ENCODE measurements around the gene GALNT12.

GALNT12 gene

DNA sequence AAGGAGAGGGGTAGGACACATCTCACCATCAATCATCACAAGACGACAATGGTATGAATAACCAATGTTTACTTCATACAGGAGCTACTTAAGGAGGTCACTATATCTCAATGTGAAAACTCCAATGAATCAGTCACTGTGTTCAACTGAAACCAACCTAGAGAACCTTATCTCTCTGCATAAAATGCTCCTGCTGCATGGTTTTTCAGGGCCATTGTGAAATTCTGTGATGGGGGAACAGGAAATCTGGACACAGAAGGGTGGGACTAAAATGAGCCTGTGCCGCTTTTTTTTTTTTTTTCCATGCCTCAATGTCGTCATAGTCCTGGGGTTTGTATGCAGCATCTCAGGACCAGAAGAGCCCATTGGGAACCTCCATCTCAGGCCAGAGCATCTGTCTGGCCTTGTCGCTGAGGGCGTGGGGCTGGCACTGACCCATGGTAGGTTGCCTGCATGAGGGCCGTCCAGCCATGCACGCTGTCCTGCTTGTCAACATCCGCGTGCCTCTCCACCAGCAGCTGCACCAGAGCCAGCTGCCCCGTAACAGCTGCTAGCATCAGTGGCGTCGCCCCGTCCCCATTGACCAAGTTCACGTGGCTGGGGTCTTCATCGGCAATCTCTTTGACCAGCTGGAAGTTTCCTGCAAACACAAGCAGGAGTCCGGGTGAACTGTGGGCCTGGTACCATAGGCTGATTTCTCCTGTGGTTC, 23.8 kb upstream of the GALNT12 start:
- DNase-seq = no peak

DNA sequence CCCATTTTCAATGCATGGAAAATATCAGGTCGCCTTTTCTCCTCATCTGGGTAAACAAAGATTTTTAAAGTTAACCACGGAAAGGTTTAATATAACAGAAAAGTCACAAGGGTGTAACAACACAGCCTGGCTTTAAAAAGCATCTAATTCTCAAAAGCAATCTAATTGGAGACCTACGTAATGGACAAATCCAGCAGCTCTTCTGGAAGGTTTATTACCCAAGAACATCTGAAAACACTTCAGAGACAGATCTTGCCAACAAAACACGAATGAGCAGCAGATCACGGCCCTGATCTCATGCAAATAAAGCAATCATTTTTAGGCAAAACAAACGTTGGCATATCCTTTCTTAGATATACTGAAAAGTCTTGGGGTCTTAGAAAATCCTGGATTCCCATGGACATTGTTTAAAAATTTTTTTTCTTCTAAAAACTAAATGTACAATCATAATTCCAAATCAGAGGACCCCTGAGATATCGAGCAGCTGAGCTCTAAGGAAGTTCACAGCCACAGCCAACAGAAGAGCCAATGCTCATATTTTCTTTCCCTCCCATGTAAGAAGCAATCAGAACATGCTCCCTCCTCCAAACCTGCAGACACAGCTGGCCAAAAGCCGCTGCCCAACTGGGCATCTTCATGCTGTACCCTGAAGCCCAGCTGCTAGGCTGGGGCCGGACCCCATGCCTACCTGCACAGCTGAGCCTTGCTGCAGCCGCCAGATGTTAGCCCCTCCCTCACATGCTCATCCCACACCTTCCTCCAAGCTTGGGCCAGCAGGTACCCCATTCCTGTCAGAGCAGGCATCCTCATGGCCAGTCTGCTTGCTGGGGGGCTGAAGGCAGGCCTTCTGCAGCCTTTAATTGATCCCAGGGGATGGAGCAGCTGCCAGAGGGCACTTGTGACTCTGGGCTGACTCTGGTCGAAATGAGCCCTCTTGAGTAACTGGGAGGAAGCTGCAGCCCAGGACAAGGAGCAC, 22.4 kb upstream of the GALNT12 start:
- DNase-seq = no peak

DNA sequence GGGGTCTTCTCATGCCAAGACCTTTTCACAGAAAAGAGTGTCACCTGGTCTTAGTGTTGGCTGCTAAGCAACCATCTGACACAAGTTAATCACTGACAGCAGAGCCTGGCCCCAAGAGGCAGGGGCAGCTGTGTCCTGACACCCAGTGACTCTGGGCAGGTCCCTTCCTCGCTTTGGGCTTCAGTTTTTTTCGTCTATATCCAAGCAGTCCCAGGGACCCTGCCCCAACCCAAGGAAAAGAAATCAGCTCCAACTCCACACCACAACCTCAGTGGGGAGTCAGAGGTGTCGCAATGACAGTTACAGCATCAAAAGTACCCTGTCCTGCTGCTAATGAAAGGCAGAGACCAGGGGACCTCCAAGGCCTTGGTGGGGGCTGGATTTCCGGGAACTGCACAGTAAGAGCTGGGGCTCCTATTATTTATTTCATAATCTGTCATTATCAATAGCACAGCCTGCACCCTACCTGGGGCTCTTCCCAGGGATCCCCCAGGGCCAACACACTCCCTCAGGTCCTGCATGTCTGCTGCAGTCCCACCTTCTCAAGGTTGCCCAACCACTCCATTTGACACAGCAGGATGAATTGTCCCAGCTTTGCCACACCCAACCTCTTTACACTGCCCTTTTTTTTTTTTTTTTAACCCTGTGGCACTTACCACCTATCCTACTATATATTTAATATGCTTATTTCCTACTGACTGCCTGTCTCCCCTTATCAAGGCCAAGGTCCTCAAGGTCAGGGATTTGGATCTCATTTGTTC, 20.5 kb upstream of the GALNT12 start:
- DNase-seq = no peak

GRCh38 chr9:98787766-98788335, 19.6 kb upstream of the GALNT12 start:
- no peak for DNase-seq

- no peak for DNase-seq
Measured at GRCh38 chr9:98789483-98790133, 17.9 kb upstream of the GALNT12 start.

DNA sequence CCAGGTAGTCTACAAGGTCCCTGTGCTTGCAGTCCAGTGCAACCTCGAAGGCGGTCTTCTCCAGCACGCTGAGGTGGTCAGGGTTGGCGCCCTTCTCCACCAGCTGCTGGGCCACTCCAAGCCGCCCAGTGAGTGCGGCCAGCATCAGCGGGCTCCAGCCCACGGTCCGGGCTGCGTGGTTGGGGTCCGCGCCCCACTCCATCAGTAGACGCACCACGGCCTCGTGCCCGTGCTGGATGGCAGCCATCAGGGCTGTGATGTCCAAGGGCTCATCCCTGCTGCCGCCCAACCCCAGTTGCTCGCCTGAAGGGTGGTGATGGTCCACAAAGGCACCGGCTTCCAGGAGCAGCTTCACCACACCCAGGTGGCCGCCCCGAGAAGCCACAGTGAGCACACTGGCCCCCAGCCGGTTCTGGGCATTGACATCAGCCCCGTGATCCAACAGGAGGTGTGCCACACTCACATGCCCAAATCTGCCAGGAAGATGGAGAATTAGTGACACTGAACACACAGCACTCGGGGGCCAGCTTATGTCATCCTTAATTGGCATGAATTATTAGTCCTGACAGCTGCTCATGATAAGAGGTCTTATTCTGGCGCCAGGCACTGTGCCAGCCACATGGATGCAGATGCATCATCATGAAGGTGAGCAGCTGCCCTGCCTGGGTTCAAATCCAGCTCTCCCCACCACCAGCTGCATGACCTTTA, 17.2 kb upstream of the GALNT12 start:
- no peak for DNase-seq

DNA sequence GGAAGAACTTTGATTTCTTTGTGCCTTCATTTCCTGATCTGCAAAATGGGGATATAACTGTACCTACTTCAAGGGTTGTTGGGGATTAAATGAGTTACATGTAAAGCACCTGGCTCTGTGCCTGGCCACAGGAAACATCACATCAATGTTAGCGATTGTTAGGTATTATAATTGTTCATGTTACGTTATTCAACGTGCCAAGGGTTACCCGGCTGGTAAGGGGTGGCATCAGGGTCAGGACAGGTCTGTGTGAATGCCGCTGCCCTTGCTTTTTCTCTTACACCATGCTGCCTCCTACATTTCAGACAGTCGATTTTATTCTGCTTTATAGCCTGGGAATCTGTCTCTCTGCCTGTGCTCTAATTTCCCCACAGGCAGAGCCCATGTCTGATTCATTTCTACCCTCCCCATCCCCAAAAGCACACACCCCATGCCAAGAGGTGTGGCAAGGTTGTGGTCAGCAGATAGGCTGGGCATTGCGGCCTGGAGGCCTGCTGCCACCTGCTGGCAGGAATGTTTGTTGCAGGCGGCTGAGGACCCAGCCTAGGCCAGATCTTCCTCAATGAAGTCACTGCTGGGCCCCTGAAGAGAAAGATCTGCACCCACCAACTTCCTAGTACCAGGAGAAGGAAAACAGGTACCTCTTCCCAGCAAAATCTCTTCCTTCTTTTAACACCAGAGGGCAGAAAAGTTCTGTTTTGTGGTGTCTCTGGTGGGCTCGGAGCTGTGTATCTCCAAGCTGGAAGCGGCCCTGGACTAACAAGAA, 16.4 kb upstream of the GALNT12 start:
- DNase-seq = peak; percentile 62

DNA sequence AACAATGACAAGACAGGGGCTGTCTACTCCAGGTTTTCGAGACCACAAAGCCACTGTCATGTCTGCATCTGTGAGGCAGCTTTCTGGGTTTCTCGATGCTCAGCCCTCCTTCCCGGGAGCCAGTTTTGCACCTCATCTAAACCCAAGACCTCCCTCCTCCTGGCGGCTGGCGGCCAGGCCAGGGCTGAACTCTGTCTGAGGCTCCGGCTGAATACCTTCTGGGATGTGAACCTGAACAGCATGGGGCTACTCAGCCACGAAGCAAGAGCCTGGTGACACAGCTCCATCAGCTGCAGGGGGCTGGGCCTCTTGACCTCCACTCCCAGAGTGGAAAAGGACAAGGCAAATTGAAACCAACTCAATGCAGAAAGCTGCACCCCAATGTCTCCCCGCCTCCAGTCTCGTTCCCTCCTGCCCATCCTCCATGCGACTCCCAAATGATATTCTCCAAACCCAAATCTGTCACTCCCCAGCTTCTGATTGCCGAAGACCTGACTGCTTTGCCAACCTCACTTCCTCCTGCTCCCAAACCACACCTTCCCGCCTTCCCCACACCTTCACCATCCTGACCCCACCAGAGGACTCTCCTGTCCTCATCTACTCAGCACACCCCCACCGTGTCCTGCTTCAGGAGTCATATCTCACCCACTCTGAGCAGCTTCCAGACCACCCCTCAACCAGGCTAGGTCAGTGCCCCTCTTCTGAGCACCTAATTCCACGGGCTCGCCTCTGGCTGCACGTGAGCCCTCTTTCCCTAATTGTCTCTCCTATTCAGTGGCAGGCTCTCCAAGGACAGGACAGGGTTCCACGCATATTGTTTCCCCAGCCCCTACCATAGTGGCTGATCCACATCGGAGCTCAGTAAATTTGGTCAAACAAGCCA, 15.6 kb upstream of the GALNT12 start:
- no peak for DNase-seq

- no peak for DNase-seq
Measured at GRCh38 chr9:98793031-98793430, 14.4 kb upstream of the GALNT12 start.

DNA sequence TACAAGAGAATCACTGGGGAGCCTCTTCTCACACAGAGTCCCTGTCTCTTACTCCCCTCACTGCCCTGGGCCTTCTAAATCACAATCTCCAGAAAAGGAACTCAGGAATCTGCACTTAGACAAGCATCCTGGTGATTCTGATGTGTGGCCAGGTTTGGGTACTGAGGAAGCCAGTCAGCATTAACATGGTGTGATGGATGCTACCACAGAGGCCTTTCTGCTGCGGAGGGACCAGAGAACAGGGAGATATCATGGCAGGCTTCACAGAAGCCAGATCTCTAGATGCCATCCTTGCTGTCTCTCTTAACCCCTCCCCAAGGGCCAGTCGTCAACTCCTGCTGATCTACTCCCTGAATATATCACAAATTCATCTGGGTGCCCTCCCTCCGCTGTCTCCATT, 12.7 kb upstream of the GALNT12 start:
- no peak for DNase-seq

DNA sequence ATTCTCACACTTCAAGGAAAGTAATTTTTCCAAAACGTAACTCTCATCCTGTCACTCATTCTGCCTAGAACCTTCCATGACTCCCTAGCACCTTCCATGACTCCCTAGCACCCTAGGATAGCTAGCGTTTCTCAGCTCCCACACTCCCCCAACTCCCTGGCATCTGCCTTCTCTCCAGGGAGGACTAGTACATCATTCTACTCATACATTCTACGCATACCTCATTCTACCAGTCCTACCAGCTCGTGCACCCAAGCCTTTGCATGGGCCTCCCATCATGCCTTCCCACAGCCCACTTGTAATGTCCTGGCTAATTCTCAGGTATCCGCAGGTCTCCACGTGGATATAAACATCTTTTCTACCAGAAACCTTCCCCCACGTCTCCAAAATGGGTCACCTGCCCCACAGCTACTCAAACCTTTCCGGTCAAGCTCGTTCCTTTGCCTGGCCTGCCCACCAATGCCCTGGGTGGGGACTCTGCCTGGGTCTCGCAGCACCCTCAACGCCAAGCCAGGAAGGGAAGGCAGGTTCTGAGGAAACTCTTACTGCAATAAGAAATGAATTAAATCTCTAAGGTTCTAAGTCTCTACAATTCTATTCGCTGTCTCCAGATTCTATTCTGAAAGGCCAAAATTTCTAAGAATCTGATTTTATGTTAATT, 12.0 kb upstream of the GALNT12 start:
- DNase-seq = no peak

DNA sequence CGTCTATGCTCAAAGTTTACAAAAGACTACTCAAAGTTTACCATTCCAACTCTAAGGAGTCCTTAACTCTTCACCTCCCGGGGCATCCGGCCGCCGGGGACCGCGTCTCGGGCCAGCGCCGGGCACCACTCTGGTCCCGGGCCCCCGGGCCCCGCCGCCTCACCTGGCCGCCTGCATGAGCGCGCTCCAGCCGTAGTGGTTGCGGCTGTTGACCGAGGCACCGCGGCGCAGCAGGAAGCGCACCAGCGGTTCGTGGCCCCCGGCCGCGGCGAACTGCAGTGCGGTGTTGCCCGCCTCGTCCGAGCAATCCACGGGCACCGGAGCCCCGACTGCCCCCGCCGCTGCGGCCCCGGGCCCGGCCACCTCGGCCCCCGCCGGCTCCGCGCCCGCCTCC, 11.5 kb upstream of the GALNT12 start:
- DNase-seq = no peak

DNA sequence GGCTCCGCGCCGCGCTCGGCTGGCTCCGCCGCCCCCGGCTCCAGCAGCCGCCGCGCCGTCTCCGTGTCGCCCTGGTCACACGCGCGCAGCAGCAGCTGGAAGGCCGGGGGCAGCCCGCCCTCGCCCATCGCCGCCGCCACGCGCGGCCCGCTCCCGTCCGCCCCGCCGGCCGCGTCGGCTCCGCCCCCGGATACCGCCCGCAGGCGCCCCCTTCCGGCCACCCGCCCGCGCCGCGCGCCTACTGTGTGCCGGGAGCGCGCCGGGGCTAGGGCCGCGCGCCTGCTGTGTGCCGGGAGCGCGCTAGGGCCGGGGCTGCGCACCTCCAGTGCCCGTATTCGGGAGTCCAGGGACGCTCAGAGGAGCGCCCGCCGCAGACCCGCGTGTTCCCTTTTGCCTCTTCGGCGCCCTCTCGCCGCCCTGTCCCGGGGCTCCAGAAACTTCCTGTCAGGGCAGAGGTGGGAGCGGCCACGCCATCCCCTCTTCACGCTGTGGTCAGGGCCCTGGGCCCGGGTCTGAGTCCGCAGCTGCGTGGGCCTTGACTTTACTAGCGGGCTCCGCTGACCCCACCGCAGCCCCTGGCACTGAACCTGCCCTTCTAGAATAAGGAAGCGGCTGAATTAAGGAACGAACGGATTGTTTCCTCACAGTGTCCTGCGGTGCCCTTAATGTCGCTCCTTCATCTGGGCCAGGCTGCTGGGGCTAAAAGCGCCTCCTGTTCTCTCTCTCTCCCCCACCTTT, 10.9 kb upstream of the GALNT12 start, which contains the start of gene ANKS6:
TSS of gene ANKS6 (minus strand) at position 192 of the 738 bp plus-strand sequence. CDS start at position 128, 64 bp downstream.
- peak; percentile 79 for DNase-seq

- DNase-seq = no peak
Measured at GRCh38 chr9:98797491-98797890, 10.0 kb upstream of the GALNT12 start.

GRCh38 chr9:98798254-98798653, 9.2 kb upstream of the GALNT12 start:
- DNase-seq = no peak

DNA sequence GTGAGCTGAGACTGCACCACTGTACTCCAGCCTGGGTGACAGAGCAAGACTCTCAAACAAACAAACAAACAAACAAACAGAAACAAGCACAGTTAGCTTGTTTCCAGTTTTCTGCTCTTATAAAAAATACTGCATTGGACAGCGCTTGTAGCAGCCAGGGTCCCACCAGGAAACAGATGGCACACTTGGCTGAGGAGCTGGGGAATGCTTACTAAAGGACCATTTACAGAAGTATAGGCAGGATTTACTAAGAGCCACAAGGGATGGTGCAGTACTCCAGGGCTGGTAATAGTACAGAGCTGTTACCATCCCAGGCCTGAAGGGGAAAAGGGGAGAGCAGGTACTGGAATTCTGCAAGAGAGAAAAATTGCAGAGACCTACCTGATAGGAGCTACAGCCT, 5.9 kb upstream of the GALNT12 start:
- DNase-seq = no peak

GRCh38 chr9:98801969-98802371, 5.5 kb upstream of the GALNT12 start:
- no peak for DNase-seq

GRCh38 chr9:98804083-98804482, 3.4 kb upstream of the GALNT12 start:
- DNase-seq = no peak

Measured in CD4-positive, alpha-beta T cell treated with Interleukin-15 for 1 hour (primary cell).